Skin of body (tissue), 2 donors: ENCODE data around the gene ATG10. TPM values are rescaled to one million over a fixed set of nuclear protein-coding genes. Genes with fewer than 3 reads are reported as not detected.

Experiments
- DNase-seq: peaks from one replicate; lab custom pipeline; 2025; lab: John Stamatoyannopoulos, UW
- total RNA-seq: library from RNA; depleted of rRNA; stranded (reverse); fragments of >200 nt; gene quantifications from one replicate; pipeline ENCODE4 v1.2.3, GENCODE V29; 2014

The ATG10 gene
- total RNA-seq, 1 donor from 2014 or later = 10.2 TPM

- DNase-seq = no peak
These were observed 302.8 kb downstream of the ATG10 start for GRCh38 chr5:82274343-82275211.

GRCh38 chr5:82275216-82275664 lies 303.4 kb downstream of the ATG10 start:
- DNase-seq = no peak

- no peak for DNase-seq
These were observed 305.2 kb downstream of the ATG10 start for GRCh38 chr5:82276800-82277612.

- no peak for DNase-seq
These were observed 305.8 kb downstream of the ATG10 start for GRCh38 chr5:82277613-82277986.

- peak; percentile 97 for DNase-seq
These were observed 306.3 kb downstream of the ATG10 start, which contains the start of gene RPS23 for GRCh38 chr5:82277987-82278710. Gene RPS23, minus strand, starts transcription at chr5:82278354. Its CDS starts 31 bp downstream, at chr5:82278323.

- DNase-seq = no peak
These were observed 307.0 kb downstream of the ATG10 start for GRCh38 chr5:82278711-82279370.

- no peak for DNase-seq
These were observed 312.1 kb downstream of the ATG10 start for GRCh38 chr5:82283893-82284292.

- no peak for DNase-seq
These were observed 313.4 kb downstream of the ATG10 start for GRCh38 chr5:82285206-82285605.

GRCh38 chr5:82287625-82288024 lies 315.8 kb downstream of the ATG10 start:
- DNase-seq = no peak

GRCh38 chr5:82290005-82290404 lies 318.2 kb downstream of the ATG10 start:
- no peak for DNase-seq

GRCh38 chr5:82290908-82291307 lies 319.1 kb downstream of the ATG10 start:
- DNase-seq = no peak

GRCh38 chr5:82291420-82291819 lies 319.6 kb downstream of the ATG10 start:
- no peak for DNase-seq

- DNase-seq = no peak
These were observed 323.3 kb downstream of the ATG10 start for GRCh38 chr5:82295144-82295543.

GRCh38 chr5:82295959-82296531 lies 324.2 kb downstream of the ATG10 start:
- DNase-seq = no peak

- DNase-seq = no peak
These were observed 325.1 kb downstream of the ATG10 start for GRCh38 chr5:82296929-82297328.

- DNase-seq = no peak
These were observed 325.9 kb downstream of the ATG10 start for GRCh38 chr5:82297711-82298110.

- DNase-seq = no peak
These were observed 326.8 kb downstream of the ATG10 start for GRCh38 chr5:82298668-82299067.

- DNase-seq = no peak
These were observed 329.4 kb downstream of the ATG10 start for GRCh38 chr5:82301190-82301589.
